Adrenal gland (tissue), 12 donors: ENCODE data around the gene RNF212. TPM values are rescaled to one million over a fixed set of nuclear protein-coding genes. Genes with fewer than 3 reads are reported as not detected.

Experiments
- DNase-seq, 7 donors: peaks; one replicate each; pipeline ENCODE4 v3.0.0-alpha.2; 2019 to 2020
- H3K27ac ChIP-seq, 5 donors: fragments of 200-600 bp; sonication (generic) in 4 of 5; 1 replicate in 3 of 5; 2 replicates in 2 of 5; pipeline versions ENCODE4 v1.5.1 to v1.8.0; 2016 to 2020; ENCODE audit warnings: mild to moderate bottlenecking in 1 of 5
- H3K27me3 ChIP-seq: fragments of 200-600 bp; 2 replicates; pipeline ENCODE4 v1.8.0; 2021
- H3K36me3 ChIP-seq, 2 donors: fragments of 200-600 bp; replicated peaks in 1 of 2; 1 replicate in 1 of 2; 2 replicates in 1 of 2; pipeline versions ENCODE4 v1.5.1 to v1.8.0; 2018 to 2022
- H3K4me1 ChIP-seq, 2 donors: fragments of 200-600 bp; replicated peaks in 1 of 2; 1 replicate in 1 of 2; 2 replicates in 1 of 2; pipeline versions ENCODE4 v1.5.1 to v1.8.0; 2018 to 2021
- H3K4me3 ChIP-seq, 4 donors: fragments of 200-600 bp; sonication (generic) in 3 of 4; one replicate each; pipeline ENCODE4 v1.5.1; 2016 to 2018
- H3K9me3 ChIP-seq, 3 donors: fragments of 200-600 bp; sonication (generic) in 1 of 3; replicated peaks in 1 of 3; 1 replicate in 2 of 3; 2 replicates in 1 of 3; pipeline versions ENCODE4 v1.5.1 to v1.8.0; 2016 to 2021
- POLR2A ChIP-seq, 2 donors: fragments of 450-650 bp; IDR thresholded peaks; one replicate each; pipeline ENCODE4 v1.6.1; 2017; ENCODE audit warnings: antibody characterized with exemption in 2 of 2, mild to moderate bottlenecking in 2 of 2, moderate library complexity in 1 of 2
- WGBS, 4 donors: extraction: QIAGEN DNeasy Blood & Tissue Kit in 2 of 4; methylation state at CpG; one replicate each; pipeline versions ENCODE4 v1.1.5 to v1.1.7; 2013 to 2017; 5-methylcytosine and 5-hydroxymethylcytosine counted together
- intact Hi-C, 2 donors: fragments of 100-400 bp; cut with DNase I; formaldehyde crosslinking; loops; one replicate each; pipeline versions ENCODE4 v1.14.1 to v1.15.0; 2022 to 2023
- polyA plus RNA-seq, 3 donors: library from polyadenylated mRNA; stranded (reverse); fragments of 200-250 nt in 2 of 3; fragments of 350-450 nt in 1 of 3; fragmentation: Illumina TruSeq in 1 of 3; extraction: RNeasy Lipid Tissue Mini Kit (QIAGEN cat#74804) in 1 of 3; gene quantifications; one replicate each; pipeline ENCODE4 v1.2.3, GENCODE V29; 2013 to 2014
- total RNA-seq, 9 donors: library from RNA; depleted of rRNA in 4 of 9; stranded (reverse); fragments of >200 nt in 4 of 9; fragments of 120-200 nt in 1 of 9; fragmentation: NEBNext Ultra II Directional in 1 of 9; extraction: Animal tissue kit (Norgen Biotek cat#: 25700) in 1 of 9; gene quantifications; one replicate each; pipeline versions ENCODE4 v1.1.0 to v1.2.4, GENCODE V29; 2013 to 2023
- TF ChIP-seq, protein P1 (sequence below), 6 experiments: fragments of 450-650 bp in 4 of 6; fragments of 200-600 bp in 2 of 6; sonication (generic) in 1 of 6; IDR thresholded peaks; 1 replicate in 5 of 6; 2 replicates in 1 of 6; pipeline versions ENCODE4 v1.5.1 to v1.8.0; 2016 to 2021; ENCODE audit warnings: antibody characterized with exemption in 6 of 6, mild to moderate bottlenecking in 2 of 6, moderate library complexity in 1 of 6
- donor health status: healthy with polysubstance abuse.
- donor health status: Bipolar disorder and iron deficiency.
- donor health status: DM: yes; HTN: yes; CAD: no.
- donor health status: DM: no; HTN: no; CAD: no.
- donor health status: DM: no; HTN: no; CAD: no.
- donor health status: DM: yes; HTN: yes; CAD: no.

The RNF212 gene
- total and polyA plus RNA-seq, 12 donors, result 1.3 to 9.5 (median 2.4) TPM; not detected in 1

DNA sequence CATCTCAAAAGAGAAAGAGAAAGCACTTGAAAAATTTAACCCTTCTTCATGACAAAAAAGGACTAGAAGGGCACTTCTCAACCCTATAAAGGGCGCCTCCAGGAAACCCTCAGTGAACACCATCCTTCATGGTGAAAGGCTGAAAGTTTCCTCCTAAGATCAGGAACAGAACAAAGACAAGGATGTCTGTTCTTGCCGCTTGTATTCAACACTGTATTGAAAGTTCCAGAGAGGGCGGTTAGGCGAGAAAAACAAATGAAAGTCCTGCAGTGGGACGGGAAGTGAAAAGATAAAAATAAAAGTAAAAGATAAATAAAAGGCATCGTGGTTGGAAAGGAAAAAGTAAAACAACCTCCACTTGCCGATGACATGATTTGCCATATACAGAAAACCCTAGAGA lies 50.9 kb downstream of the RNF212 start:
- TF ChIP-seq, protein P1, sequence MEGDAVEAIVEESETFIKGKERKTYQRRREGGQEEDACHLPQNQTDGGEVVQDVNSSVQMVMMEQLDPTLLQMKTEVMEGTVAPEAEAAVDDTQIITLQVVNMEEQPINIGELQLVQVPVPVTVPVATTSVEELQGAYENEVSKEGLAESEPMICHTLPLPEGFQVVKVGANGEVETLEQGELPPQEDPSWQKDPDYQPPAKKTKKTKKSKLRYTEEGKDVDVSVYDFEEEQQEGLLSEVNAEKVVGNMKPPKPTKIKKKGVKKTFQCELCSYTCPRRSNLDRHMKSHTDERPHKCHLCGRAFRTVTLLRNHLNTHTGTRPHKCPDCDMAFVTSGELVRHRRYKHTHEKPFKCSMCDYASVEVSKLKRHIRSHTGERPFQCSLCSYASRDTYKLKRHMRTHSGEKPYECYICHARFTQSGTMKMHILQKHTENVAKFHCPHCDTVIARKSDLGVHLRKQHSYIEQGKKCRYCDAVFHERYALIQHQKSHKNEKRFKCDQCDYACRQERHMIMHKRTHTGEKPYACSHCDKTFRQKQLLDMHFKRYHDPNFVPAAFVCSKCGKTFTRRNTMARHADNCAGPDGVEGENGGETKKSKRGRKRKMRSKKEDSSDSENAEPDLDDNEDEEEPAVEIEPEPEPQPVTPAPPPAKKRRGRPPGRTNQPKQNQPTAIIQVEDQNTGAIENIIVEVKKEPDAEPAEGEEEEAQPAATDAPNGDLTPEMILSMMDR (IDR thresholded peaks at IDR 0.05), result no peak
- TF ChIP-seq POLR2A (IDR thresholded peaks at IDR 0.05), result no peak
- DNase-seq, result no peak
- no peak overlapping the region for H3K4me3 ChIP-seq
- H3K36me3 ChIP-seq, result no peaks in the 10 kb centered on the region
- no peaks in the 10 kb centered on the region for H3K4me1 ChIP-seq
- peaks cover 5% of the 10 kb centered on the region for H3K27me3 ChIP-seq
- intact Hi-C loops, result no loop called here
- H3K9me3 ChIP-seq, result no peaks in the 10 kb centered on the region
- H3K27ac ChIP-seq, result no peak overlapping the region
- WGBS, 4 donors, result 57 to 72% (median 66%) methylated on average over 7 of the region's 7 CpGs

DNA sequence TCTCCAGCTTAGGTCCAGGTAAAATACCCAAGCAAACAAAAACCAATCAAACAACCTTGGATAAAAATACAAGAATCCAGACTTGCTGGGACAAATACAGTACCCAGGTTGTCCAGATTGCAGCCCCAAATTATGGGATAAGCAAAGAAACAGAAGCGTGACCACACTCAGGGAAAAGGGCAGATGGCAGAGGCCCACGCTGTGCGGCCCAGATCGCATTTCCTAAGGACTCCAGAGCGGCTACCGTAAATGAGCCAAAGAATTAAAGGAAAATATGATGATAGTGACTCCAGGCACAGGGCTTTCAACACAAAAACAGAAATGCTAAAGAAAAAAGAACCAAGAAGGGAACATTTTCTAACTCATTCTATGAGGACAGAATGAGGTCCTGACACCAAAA lies 51.6 kb downstream of the RNF212 start:
- TF ChIP-seq, protein P1 (IDR thresholded peaks at IDR 0.05), result no peak
- no peak for TF ChIP-seq POLR2A (IDR thresholded peaks at IDR 0.05)
- intact Hi-C loops, result no loop called here
- 80 to 91% (median 88%) methylated on average over 6 of the region's 6 CpGs for WGBS, 4 donors
- Histone ChIP-seq H3K4me1 (no peaks in the 10 kb centered on the region), H3K27ac (no peak overlapping the region), H3K36me3 (no peaks in the 10 kb centered on the region), H3K27me3 (peaks cover 12% of the 10 kb centered on the region), H3K9me3 (no peaks in the 10 kb centered on the region), H3K4me3 (no peak overlapping the region)
- no peak for DNase-seq

DNA sequence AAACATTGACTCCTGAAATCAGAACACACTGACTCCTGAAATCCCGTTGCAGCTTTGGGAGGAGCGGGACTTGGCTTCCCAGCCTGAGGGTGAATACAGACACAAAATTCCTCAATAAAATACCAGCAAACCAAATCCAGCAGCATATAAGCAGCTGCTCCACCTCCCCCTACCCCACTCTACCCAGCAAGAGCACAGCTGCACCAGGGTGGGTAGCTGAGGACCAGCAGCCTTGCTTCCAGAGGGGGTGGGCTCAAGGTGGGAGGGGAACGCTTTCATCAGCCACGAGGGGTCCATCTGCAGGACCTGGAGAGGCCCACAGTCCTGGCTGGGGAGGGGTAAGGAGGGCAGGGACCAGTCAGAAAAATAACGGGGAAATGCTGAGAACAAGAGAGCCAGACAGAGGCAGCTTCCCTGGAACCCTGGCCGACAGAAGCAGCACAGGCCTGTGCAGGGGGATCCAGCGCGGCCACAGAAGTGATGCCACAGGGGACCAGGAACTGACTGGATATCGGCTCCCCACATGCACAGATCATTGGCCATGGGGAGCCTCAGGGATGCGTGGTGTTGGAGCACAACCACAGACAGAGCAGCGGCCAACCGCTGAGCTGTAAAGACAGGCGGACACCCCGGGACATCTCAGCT lies 52.2 kb downstream of the RNF212 start:
- WGBS, 4 donors, result 80 to 88% (median 80%) methylated on average over 14 of the region's 14 CpGs
- H3K27me3 ChIP-seq, result peaks cover 13% of the 10 kb centered on the region
- DNase-seq, result no peak
- no peaks in the 10 kb centered on the region for H3K9me3 ChIP-seq
- intact Hi-C loops, result no loop called here
- no peaks in the 10 kb centered on the region for H3K36me3 ChIP-seq
- H3K4me1 ChIP-seq, result no peaks in the 10 kb centered on the region
- no peak overlapping the region for H3K27ac ChIP-seq
- H3K4me3 ChIP-seq, result no peak overlapping the region
- TF ChIP-seq, protein P1 (IDR thresholded peaks at IDR 0.05), result no peak
- TF ChIP-seq POLR2A (IDR thresholded peaks at IDR 0.05), result no peak

DNA sequence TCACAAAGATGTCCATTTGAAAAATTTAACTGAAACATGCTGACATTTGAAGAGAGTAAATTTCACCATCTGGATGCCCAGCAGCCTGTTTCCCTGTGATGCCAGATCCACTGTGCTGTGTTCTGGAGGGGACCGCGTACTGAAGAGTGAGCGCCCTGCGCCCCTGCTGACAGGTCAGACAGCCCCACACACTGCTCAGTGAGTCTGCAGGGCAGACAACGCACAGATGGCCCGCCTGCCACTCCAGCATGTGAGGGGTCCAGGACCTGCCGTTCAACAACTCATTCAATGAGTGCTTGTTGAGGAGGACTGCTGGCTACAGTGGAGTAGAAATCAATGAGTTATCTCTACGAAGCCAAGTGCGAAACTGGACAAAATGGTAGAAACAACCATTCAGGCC lies 52.7 kb downstream of the RNF212 start:
- 89 to 94% (median 93%) methylated on average over 5 to 9 of the region's 9 CpGs for WGBS, 4 donors
- H3K36me3 ChIP-seq, result no peaks in the 10 kb centered on the region
- no peak overlapping the region for H3K27ac ChIP-seq
- H3K4me3 ChIP-seq, result no peak overlapping the region
- intact Hi-C loops, result no loop called here
- DNase-seq, result no peak
- no peaks in the 10 kb centered on the region for H3K4me1 ChIP-seq
- TF ChIP-seq, protein P1 (IDR thresholded peaks at IDR 0.05), result no peak
- H3K9me3 ChIP-seq, result no peaks in the 10 kb centered on the region
- H3K27me3 ChIP-seq, result peaks cover 15% of the 10 kb centered on the region
